Measurements from ENCODE around the gene PEMT.

Gene PEMT

DNA sequence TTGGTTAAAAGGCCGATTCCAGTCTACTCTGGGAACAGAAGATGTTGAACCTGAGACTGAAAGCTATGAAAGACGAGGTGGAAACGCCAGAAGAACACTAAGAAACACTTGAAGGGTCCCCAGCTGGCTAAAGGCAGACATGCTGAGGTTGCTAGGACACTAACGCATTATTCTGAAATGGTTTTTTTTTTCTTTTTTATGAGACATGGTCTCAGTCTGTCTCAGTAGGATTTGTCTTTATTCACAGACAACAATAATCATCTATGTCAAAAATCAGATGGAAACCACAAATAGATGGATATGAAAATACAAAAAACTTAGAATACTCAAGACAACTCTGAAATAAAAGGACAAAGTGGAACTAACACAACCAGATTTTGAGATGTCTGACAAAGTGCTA is 60.4 kb downstream of the PEMT start:
- Histone ChIP-seq H3K36me3 (ENCODE audit: low read length) (no peaks in the 10 kb centered on the region), H3K9ac (ENCODE audit: low read length) (no peak overlapping the region), H4K20me1 (ENCODE audit: low read depth, low read length) (no peaks in the 10 kb centered on the region), H3K4me2 (ENCODE audit: low read depth, low read length, poor library complexity, severe bottlenecking) (no peak overlapping the region), H3K4me3 (ENCODE audit: insufficient read depth, low read length, poor library complexity, severe bottlenecking) (no peak overlapping the region), H2AFZ (ENCODE audit: low read depth, low read length, severe bottlenecking) (no peak overlapping the region), H3K79me2 (ENCODE audit: insufficient read depth, low read length) (no peaks in the 10 kb centered on the region), H3K27me3 (ENCODE audit: low read length) (no peaks in the 10 kb centered on the region), H3K27ac (ENCODE audit: low read depth, low read length) (no peak overlapping the region), H3K9me3 (ENCODE audit: insufficient read depth, low read length) (no peaks in the 10 kb centered on the region), H3F3A (ENCODE audit: insufficient read depth) (no peaks in the 10 kb centered on the region), H3K9me2 (replicated peaks; ENCODE audit: insufficient read depth, low read length) (no peaks in the 10 kb centered on the region)
- TF ChIP-seq EZH2phosphoT487 (conservative IDR thresholded peaks at IDR 0.05; ENCODE audit: low read length): no peak
- TF ChIP-seq, protein P1, sequence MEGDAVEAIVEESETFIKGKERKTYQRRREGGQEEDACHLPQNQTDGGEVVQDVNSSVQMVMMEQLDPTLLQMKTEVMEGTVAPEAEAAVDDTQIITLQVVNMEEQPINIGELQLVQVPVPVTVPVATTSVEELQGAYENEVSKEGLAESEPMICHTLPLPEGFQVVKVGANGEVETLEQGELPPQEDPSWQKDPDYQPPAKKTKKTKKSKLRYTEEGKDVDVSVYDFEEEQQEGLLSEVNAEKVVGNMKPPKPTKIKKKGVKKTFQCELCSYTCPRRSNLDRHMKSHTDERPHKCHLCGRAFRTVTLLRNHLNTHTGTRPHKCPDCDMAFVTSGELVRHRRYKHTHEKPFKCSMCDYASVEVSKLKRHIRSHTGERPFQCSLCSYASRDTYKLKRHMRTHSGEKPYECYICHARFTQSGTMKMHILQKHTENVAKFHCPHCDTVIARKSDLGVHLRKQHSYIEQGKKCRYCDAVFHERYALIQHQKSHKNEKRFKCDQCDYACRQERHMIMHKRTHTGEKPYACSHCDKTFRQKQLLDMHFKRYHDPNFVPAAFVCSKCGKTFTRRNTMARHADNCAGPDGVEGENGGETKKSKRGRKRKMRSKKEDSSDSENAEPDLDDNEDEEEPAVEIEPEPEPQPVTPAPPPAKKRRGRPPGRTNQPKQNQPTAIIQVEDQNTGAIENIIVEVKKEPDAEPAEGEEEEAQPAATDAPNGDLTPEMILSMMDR (IDR thresholded peaks at IDR 0.05; ENCODE audit: insufficient read depth, low read length, poor library complexity, severe bottlenecking): no peak

DNA sequence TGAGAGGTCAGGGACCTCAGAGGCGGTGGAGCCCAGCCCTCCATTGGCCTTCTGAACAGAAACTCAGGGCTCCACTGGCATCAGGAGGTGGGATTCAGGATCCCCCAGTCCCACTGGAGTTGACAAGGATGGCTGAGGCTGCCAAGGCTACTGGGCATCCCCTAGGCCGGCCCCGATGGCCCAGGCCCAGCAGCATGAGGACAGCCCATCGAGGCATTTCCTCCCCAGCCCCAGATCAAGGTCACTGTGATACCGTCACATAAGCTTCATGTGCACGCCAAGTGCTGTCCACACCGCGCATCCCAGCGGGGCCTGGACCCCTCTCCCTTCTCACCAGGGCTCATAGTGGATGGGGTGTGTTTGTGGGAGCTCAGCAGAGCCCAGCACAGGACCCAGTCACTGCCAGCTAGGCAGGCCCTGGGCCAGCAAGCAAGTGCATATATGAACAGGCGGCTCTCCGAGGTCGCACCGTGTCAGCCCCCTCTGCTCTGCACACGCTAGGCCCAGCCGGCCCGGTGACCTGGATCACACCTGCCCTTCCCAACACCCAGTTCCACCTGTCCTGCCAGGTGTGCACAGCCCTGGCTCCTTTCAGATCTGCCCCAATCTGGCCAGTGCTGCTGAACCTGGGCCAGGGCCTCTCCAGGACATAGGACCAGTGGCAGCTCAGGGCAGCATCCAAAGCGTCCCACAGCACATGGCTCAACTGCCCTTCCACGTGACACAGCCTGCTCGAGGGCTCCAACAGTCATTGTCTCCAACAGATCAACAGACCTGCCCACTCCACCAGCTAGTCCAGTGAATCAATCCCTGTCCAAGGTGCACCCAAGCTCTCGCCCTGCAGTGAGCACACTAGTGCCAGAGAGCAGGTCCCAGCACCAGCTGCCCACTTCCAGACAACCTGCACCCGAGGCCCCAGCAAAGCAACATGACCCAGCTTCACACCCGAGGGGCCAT is 62.5 kb downstream of the PEMT start:
- no peak overlapping the region for H3K9ac ChIP-seq (ENCODE audit: low read length)
- H3K79me2 ChIP-seq (ENCODE audit: insufficient read depth, low read length): no peaks in the 10 kb centered on the region
- no peaks in the 10 kb centered on the region for H3K9me3 ChIP-seq (ENCODE audit: insufficient read depth, low read length)
- H3K27me3 ChIP-seq (ENCODE audit: low read length): no peaks in the 10 kb centered on the region
- no peaks in the 10 kb centered on the region for H3K9me2 ChIP-seq (replicated peaks; ENCODE audit: insufficient read depth, low read length)
- no peaks in the 10 kb centered on the region for H3F3A ChIP-seq (ENCODE audit: insufficient read depth)
- H4K20me1 ChIP-seq (ENCODE audit: low read depth, low read length): no peaks in the 10 kb centered on the region
- H3K4me2 ChIP-seq (ENCODE audit: low read depth, low read length, poor library complexity, severe bottlenecking): no peak overlapping the region
- H3K36me3 ChIP-seq (ENCODE audit: low read length): no peaks in the 10 kb centered on the region
- no peak overlapping the region for H3K27ac ChIP-seq (ENCODE audit: low read depth, low read length)
- TF ChIP-seq, protein P1 (IDR thresholded peaks at IDR 0.05; ENCODE audit: insufficient read depth, low read length, poor library complexity, severe bottlenecking): no peak
- no peak for TF ChIP-seq EZH2phosphoT487 (conservative IDR thresholded peaks at IDR 0.05; ENCODE audit: low read length)
- H3K4me3 ChIP-seq (ENCODE audit: insufficient read depth, low read length, poor library complexity, severe bottlenecking): no peak overlapping the region
- no peak overlapping the region for H2AFZ ChIP-seq (ENCODE audit: low read depth, low read length, severe bottlenecking)

DNA sequence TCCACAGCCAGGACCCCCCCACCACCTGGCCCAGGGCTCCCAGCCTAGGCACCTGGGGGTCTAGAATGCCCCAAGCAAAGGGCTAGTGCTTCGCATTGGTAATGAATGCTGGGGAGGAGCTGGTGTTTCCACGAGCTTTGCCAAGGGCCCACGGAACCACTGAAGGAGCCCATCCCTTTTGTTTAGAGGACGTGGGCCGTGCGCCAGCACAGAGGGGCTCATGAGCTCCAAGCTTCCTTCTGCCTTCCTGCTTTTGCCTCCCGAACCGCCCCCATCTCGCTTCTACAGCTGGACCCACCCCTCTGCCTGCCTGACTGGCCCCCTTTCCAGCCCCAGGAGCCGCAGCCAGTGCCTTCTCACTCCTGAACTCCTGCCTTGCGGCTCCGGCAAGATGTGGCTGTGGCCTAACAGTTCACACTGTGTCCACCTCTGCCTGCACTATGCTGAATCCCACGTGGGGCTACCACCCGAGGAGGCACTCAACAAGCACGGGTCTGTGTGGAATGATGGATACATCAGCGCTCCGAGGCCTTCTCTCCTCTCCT is 63.5 kb downstream of the PEMT start:
- Histone ChIP-seq H4K20me1 (ENCODE audit: low read depth, low read length) (no peaks in the 10 kb centered on the region), H3K9ac (ENCODE audit: low read length) (no peak overlapping the region), H3K4me3 (ENCODE audit: insufficient read depth, low read length, poor library complexity, severe bottlenecking) (no peak overlapping the region), H3K4me2 (ENCODE audit: low read depth, low read length, poor library complexity, severe bottlenecking) (no peak overlapping the region), H3K36me3 (ENCODE audit: low read length) (no peaks in the 10 kb centered on the region), H3K27ac (ENCODE audit: low read depth, low read length) (no peak overlapping the region), H3K79me2 (ENCODE audit: insufficient read depth, low read length) (no peaks in the 10 kb centered on the region), H3K27me3 (ENCODE audit: low read length) (no peaks in the 10 kb centered on the region), H2AFZ (ENCODE audit: low read depth, low read length, severe bottlenecking) (no peak overlapping the region), H3K9me2 (replicated peaks; ENCODE audit: insufficient read depth, low read length) (no peaks in the 10 kb centered on the region), H3F3A (ENCODE audit: insufficient read depth) (no peaks in the 10 kb centered on the region), H3K9me3 (ENCODE audit: insufficient read depth, low read length) (no peaks in the 10 kb centered on the region)
- TF ChIP-seq, protein P1 (IDR thresholded peaks at IDR 0.05; ENCODE audit: insufficient read depth, low read length, poor library complexity, severe bottlenecking): no peak
- TF ChIP-seq EZH2phosphoT487 (conservative IDR thresholded peaks at IDR 0.05; ENCODE audit: low read length): no peak

Data from SU-DHL-6 (cell line).